GM12878 (cell line): Measurements from ENCODE around the gene ADGRG1. TPM values are rescaled to one million over a fixed set of nuclear protein-coding genes. Genes with fewer than 3 reads are reported as not detected.

Experiments used
- ATAC-seq: fragments of 200-7000 bp; cut with Tn5 transposase; 3 replicates; pipeline ENCODE4 v1.9.1; 2020; ENCODE audit warnings: mild to moderate bottlenecking, moderate library complexity
- BruUV-seq: library from RNA; stranded (reverse); fragments of 400-500 nt; replicated peaks from 2 replicates; lab custom pipeline; 2021; lab: Mats Ljungman, UMichigan
- CTCF ChIA-PET: fragments of 300-600 bp; sonication (Branson Sonifier 250); formaldehyde crosslinking; extraction: SDS; loops from one replicate; lab custom pipeline; 2021; ENCODE audit warnings: inconsistent platforms; lab: Yijun Ruan, JAX
- POLR2A ChIA-PET: fragments of 350-600 bp; formaldehyde crosslinking; extraction: SDS; loops from one replicate; lab custom pipeline; 2021; ENCODE audit warnings: inconsistent platforms; lab: Charles Lee
- RAD21 ChIA-PET: fragments of 300-600 bp; sonication (Branson Sonifier 250); formaldehyde crosslinking; loops from one replicate; lab custom pipeline; 2023; ENCODE audit warnings: antibody characterized with exemption; ENCODE audit not compliant: unreplicated experiment; lab: Charles Lee
- SMC1A ChIA-PET: fragments of 300-600 bp; sonication (Branson Sonifier 250); formaldehyde crosslinking; loops from one replicate; lab custom pipeline; 2023; ENCODE audit not compliant: unreplicated experiment, uncharacterized antibody; lab: Charles Lee
- DNase-seq: peaks from one replicate; pipeline ENCODE4 v3.0.0-alpha.2; 2011; ENCODE audit warnings: low read depth, low spot score
- FAIRE-seq: peaks from 3 replicates; lab custom pipeline; 2011; peaks lifted over from hg19 to GRCh38; lab: Jason Lieb, UNC
- H2AFZ ChIP-seq: 2 replicates; pipeline ENCODE4 v1.6.0; 2011; ENCODE audit warnings: low read depth, low read length, control low read depth; ENCODE audit not compliant: control insufficient read depth
- H3K27ac ChIP-seq: 2 replicates; pipeline ENCODE4 v1.5.1; 2011; ENCODE audit warnings: control low read depth; ENCODE audit not compliant: control insufficient read depth, insufficient read depth
- H3K27me3 ChIP-seq, 2 experiments: replicated peaks in 1 of 2; 2 replicates each; pipeline versions ENCODE4 v1.6.0 to v1.6.1; 2011; ENCODE audit warnings: low read length in 1 of 2; ENCODE audit not compliant: control insufficient read depth in 2 of 2, insufficient read depth in 2 of 2
- H3K36me3 ChIP-seq, 2 experiments: 2 replicates each; pipeline ENCODE4 v1.5.1; 2011; ENCODE audit warnings: low read length in 1 of 2; ENCODE audit not compliant: control insufficient read depth in 2 of 2, insufficient read depth in 2 of 2
- H3K4me1 ChIP-seq: 2 replicates; pipeline ENCODE4 v1.6.1; 2011; ENCODE audit warnings: mild to moderate bottlenecking, low read length, moderate library complexity, mixed read lengths; ENCODE audit not compliant: control insufficient read depth, insufficient read depth
- H3K4me2 ChIP-seq: 2 replicates; pipeline ENCODE4 v1.6.0; 2011; ENCODE audit warnings: control low read depth; ENCODE audit not compliant: control insufficient read depth, insufficient read depth
- H3K4me3 ChIP-seq: fragments of 200-600 bp; sonication (generic); 2 replicates; pipeline ENCODE4 v1.5.1; 2016
- H3K79me2 ChIP-seq: 2 replicates; pipeline ENCODE4 v1.6.0; 2011; ENCODE audit warnings: low read length; ENCODE audit not compliant: control insufficient read depth, insufficient read depth
- H3K9ac ChIP-seq: 2 replicates; pipeline ENCODE4 v1.8.0; 2011; ENCODE audit warnings: low read length, control low read depth, mixed read lengths; ENCODE audit not compliant: control insufficient read depth, insufficient read depth
- H3K9me3 ChIP-seq: replicated peaks from 3 replicates; pipeline ENCODE4 v1.5.1; 2011; ENCODE audit warnings: mild to moderate bottlenecking, low read length; ENCODE audit not compliant: control insufficient read depth, insufficient read depth
- H4K20me1 ChIP-seq: 2 replicates; pipeline ENCODE4 v1.6.0; 2011; ENCODE audit not compliant: control insufficient read depth, insufficient read depth
- BACH1 ChIP-seq: fragments of 450-650 bp; IDR thresholded peaks from 2 replicates; pipeline ENCODE4 v1.6.1; 2017; ENCODE audit warnings: mild to moderate bottlenecking, borderline replicate concordance
- EZH2 ChIP-seq: IDR thresholded peaks from 2 replicates; pipeline ENCODE4 v1.6.1; 2012; ENCODE audit warnings: low read depth, mild to moderate bottlenecking, control low read depth, inconsistent platforms, low read length, borderline replicate concordance; ENCODE audit not compliant: control insufficient read depth
- FOXM1 ChIP-seq: IDR thresholded peaks from 2 replicates; pipeline ENCODE4 v1.6.1; 2012; ENCODE audit warnings: low read depth, mild to moderate bottlenecking, inconsistent platforms, low read length, moderate library complexity
- GATAD2B ChIP-seq: fragments of 450-650 bp; conservative IDR thresholded peaks from 2 replicates; pipeline ENCODE4 v1.6.1; 2017; ENCODE audit warnings: low read depth, mild to moderate bottlenecking, moderate library complexity
- HCFC1 ChIP-seq: fragments of 150-350 bp; IDR thresholded peaks from 2 replicates; pipeline ENCODE4 v1.6.1; 2014; ENCODE audit warnings: low read length
- NFYB ChIP-seq: IDR thresholded peaks from 2 replicates; pipeline ENCODE4 v1.6.1; 2011; ENCODE audit warnings: low read depth, mild to moderate bottlenecking, low read length, improper control_type of control experiment, moderate library complexity; ENCODE audit not compliant: insufficient read depth
- PKNOX1 ChIP-seq: fragments of 450-650 bp; IDR thresholded peaks from 2 replicates; pipeline ENCODE4 v1.6.1; 2016; ENCODE audit warnings: mild to moderate bottlenecking
- SIX5 ChIP-seq: IDR thresholded peaks from 2 replicates; pipeline ENCODE4 v1.6.1; 2011; ENCODE audit warnings: mild to moderate bottlenecking, low read depth, low read length, moderate library complexity; ENCODE audit not compliant: severe bottlenecking
- STAT3 ChIP-seq: IDR thresholded peaks from 2 replicates; pipeline ENCODE4 v1.6.1; 2011; ENCODE audit warnings: low read depth, low read length, improper control_type of control experiment
- SUPT20H ChIP-seq: IDR thresholded peaks from 2 replicates; pipeline ENCODE4 v1.6.1; 2011; ENCODE audit warnings: low read depth, mild to moderate bottlenecking, low read length, moderate library complexity, borderline replicate concordance; ENCODE audit not compliant: control insufficient read depth
- TBL1XR1 ChIP-seq: IDR thresholded peaks from 2 replicates; pipeline ENCODE4 v1.6.1; 2012; ENCODE audit warnings: low read depth, low read length, improper control_type of control experiment
- TCF7 ChIP-seq: IDR thresholded peaks from 2 replicates; pipeline ENCODE4 v1.6.1; 2014; ENCODE audit warnings: antibody characterized with exemption, borderline replicate concordance
- ZBED1 ChIP-seq: IDR thresholded peaks from 2 replicates; pipeline ENCODE4 v1.6.1; 2016; ENCODE audit warnings: borderline replicate concordance
- ZNF24 ChIP-seq: fragments of 450-650 bp; IDR thresholded peaks from 2 replicates; pipeline ENCODE4 v1.6.1; 2017; ENCODE audit warnings: antibody characterized with exemption, mild to moderate bottlenecking
- WGBS: methylation state at CpG from one replicate; pipeline ENCODE4 v1.1.6; 2016; ENCODE audit warnings: low lambda C conversion rate; ENCODE audit not compliant: insufficient replicate concordance, insufficient coverage; ENCODE audit errors: missing lambda C conversion rate; 5-methylcytosine and 5-hydroxymethylcytosine counted together
- in situ Hi-C: fragments of 300-500 bp; cut with MboI; formaldehyde crosslinking; loops from 9 replicates; pipeline ENCODE4 v1.14.3; 2018; ENCODE audit warnings: mixed read lengths
- intact Hi-C: fragments of 100-400 bp; cut with micrococcal nuclease; formaldehyde crosslinking; loops from one replicate; pipeline ENCODE4 v1.14.2; 2022; ENCODE audit not compliant: unreplicated experiment
- polyA plus RNA-seq, 11 experiments: library from polyadenylated mRNA; depleted of rRNA in 4 of 11; unstranded in 6 of 11; stranded (reverse) in 5 of 11; fragments of >200 nt; fragmentation: Nextera tagmentation in 4 of 11; fragmentation: Illumina TruSeq in 1 of 11; extraction: Ambion mirVana in 4 of 11; extraction: Trizol in 1 of 11; gene quantifications; 1 replicate in 1 of 11; 2 replicates in 10 of 11; pipeline versions ENCODE4 v1.2.1 to v1.2.3, GENCODE V29; 2011 to 2016; ENCODE audit warnings: inconsistent platforms in 2 of 11, missing spikeins in 2 of 11, low read depth in 1 of 11
- total RNA-seq, 4 experiments: library from RNA; depleted of rRNA in 3 of 4; stranded (reverse); fragments of >200 nt in 3 of 4; fragmentation: Illumina TruSeq in 1 of 4; extraction: Trizol in 1 of 4; gene quantifications; 2 replicates each; pipeline versions ENCODE4 v1.2.1 to v1.2.3, GENCODE V29; 2013 to 2021
- TF ChIP-seq, protein P1 (sequence below): fragments of 450-650 bp; formaldehyde crosslinking; IDR thresholded peaks from 2 replicates; pipeline ENCODE4 v1.5.0; 2022; ENCODE audit warnings: mild to moderate bottlenecking, missing genetic modification characterization
- TF ChIP-seq, protein P2 (sequence below): fragments of 450-650 bp; IDR thresholded peaks from 2 replicates; pipeline ENCODE4 v1.6.1; 2017; ENCODE audit warnings: low read depth, mild to moderate bottlenecking, moderate library complexity

The ADGRG1 gene
- total and polyA plus RNA-seq, 10 of the 15 experiments (the other 5 are each of a cell fraction or from before 2014, with no cell fraction given), result 0.07 to 2.0 (median 0.75) TPM

DNA sequence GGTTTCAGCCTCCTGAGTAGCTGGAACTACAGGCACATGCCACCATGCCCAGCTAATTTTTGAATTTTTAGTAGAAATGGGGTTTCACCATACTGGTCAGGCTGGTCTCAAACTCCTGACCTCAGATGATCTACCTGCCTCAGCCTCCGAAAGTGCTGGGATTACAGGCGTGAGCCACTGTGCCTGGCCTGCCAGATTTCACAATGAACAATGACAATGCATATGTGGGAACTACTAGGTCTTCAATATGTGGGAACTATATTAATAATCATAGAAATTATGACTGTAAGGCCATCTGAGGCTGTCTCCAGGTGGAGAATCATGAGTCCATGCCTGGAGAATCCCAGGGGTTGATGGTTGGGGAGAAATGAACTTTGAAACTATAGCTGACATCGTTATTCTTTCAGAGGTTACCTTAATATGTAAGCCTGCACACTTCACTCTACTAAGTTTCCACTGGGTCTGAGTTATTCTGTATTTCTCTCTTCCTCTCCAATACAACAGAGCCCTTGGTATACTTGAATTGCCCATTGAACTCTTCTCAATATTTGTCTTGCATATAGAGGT is 59.0 kb downstream of the ADGRG1 start:
- Histone ChIP-seq H4K20me1 (no peaks in the 10 kb centered on the region), H3K4me3 (no peak overlapping the region), H3K4me1 (peaks cover 17% of the 10 kb centered on the region), H2AFZ (no peak overlapping the region), H3K27ac (no peak overlapping the region), H3K36me3 (no peaks in the 10 kb centered on the region), H3K27me3 (no peaks in the 10 kb centered on the region), H3K79me2 (no peaks in the 10 kb centered on the region), H3K9ac (no peak overlapping the region), H3K9me3 (no peaks in the 10 kb centered on the region), H3K4me2 (no peak overlapping the region)
- intact Hi-C loops, result no loop called here
- TF ChIP-seq GATAD2B (no peak), TCF7 (no peak), PKNOX1 (no peak), EZH2 (no peak), BACH1 (no peak), HCFC1 (no peak), STAT3 (no peak), FOXM1 (no peak), SUPT20H (no peak), SIX5 (no peak), NFYB (no peak), ZBED1 (no peak), TBL1XR1 (no peak), ZNF24 (no peak)
- TF ChIP-seq, protein P1, sequence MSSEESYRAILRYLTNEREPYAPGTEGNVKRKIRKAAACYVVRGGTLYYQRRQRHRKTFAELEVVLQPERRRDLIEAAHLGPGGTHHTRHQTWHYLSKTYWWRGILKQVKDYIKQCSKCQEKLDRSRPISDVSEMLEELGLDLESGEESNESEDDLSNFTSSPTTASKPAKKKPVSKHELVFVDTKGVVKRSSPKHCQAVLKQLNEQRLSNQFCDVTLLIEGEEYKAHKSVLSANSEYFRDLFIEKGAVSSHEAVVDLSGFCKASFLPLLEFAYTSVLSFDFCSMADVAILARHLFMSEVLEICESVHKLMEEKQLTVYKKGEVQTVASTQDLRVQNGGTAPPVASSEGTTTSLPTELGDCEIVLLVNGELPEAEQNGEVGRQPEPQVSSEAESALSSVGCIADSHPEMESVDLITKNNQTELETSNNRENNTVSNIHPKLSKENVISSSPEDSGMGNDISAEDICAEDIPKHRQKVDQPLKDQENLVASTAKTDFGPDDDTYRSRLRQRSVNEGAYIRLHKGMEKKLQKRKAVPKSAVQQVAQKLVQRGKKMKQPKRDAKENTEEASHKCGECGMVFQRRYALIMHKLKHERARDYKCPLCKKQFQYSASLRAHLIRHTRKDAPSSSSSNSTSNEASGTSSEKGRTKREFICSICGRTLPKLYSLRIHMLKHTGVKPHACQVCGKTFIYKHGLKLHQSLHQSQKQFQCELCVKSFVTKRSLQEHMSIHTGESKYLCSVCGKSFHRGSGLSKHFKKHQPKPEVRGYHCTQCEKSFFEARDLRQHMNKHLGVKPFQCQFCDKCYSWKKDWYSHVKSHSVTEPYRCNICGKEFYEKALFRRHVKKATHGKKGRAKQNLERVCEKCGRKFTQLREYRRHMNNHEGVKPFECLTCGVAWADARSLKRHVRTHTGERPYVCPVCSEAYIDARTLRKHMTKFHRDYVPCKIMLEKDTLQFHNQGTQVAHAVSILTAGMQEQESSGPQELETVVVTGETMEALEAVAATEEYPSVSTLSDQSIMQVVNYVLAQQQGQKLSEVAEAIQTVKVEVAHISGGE (CRISPR knock-in tag), result no peak
- TF ChIP-seq, protein P2, sequence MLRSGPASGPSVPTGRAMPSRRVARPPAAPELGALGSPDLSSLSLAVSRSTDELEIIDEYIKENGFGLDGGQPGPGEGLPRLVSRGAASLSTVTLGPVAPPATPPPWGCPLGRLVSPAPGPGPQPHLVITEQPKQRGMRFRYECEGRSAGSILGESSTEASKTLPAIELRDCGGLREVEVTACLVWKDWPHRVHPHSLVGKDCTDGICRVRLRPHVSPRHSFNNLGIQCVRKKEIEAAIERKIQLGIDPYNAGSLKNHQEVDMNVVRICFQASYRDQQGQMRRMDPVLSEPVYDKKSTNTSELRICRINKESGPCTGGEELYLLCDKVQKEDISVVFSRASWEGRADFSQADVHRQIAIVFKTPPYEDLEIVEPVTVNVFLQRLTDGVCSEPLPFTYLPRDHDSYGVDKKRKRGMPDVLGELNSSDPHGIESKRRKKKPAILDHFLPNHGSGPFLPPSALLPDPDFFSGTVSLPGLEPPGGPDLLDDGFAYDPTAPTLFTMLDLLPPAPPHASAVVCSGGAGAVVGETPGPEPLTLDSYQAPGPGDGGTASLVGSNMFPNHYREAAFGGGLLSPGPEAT, result no peak
- POLR2A ChIA-PET, result no interaction called here
- SMC1A ChIA-PET, result no interaction called here
- FAIRE-seq (no peak), ATAC-seq (no peak), DNase-seq (no peak)
- CTCF ChIA-PET, result interaction anchor here (0.7 kb wide), 1 partner anchor 269 kb away, joined by 4 read pairs; no protein-coding TSS in a partner anchor
- RAD21 ChIA-PET, result interaction anchor here (0.7 to 1.4 kb wide), 2 partner anchors 48 to 127 kb away, joined by 3 read pairs; partner anchors contain the start of gene KATNB1
- in situ Hi-C loops, result no loop called here
- WGBS, result 60% methylated on average over 3 of the region's 3 CpGs
- no TSS peak for BruUV-seq
